ENCODE measurements around the gene HCFC1R1.

GRCh38 chr16:3001316-3001715 lies 22.4 kb downstream of the HCFC1R1 start:
- no peak for TF ChIP-seq POLR2A (IDR thresholded peaks at IDR 0.05)
- TF ChIP-seq CTCF (IDR thresholded peaks at IDR 0.05): no peak
